Activated B cell treated with CpG ODN at 0.5 μM for 24 hours (primary cell): ENCODE measurements around the gene CENPP. TPM values are rescaled to one million over a fixed set of nuclear protein-coding genes. Genes with fewer than 3 reads are reported as not detected.

Source experiments
- ATAC-seq: fragments of 200-7000 bp; cut with Tn5 transposase; one replicate; pipeline ENCODE4 v1.10.0; 2021; ENCODE audit warnings: low read depth, mild to moderate bottlenecking, moderate library complexity
- CTCF ChIA-PET: fragments of 350-600 bp; sonication (Branson Sonifier 250); formaldehyde crosslinking; loops from one replicate; lab custom pipeline; 2021; ENCODE audit warnings: antibody characterized with exemption; lab: Charles Lee
- POLR2A ChIA-PET: fragments of 350-600 bp; sonication (Branson Sonifier 250); formaldehyde crosslinking; loops from one replicate; lab custom pipeline; 2021; ENCODE audit warnings: antibody characterized with exemption; lab: Charles Lee
- DNase-seq: peaks from one replicate; pipeline ENCODE4 v3.0.0; 2022
- H3K27ac Mint-ChIP-seq: one replicate; pipeline ENCODE4 v1.8.0; 2020; ENCODE audit warnings: mixed read lengths
- H3K27me3 Mint-ChIP-seq: one replicate; pipeline ENCODE4 v1.8.0; 2021; ENCODE audit warnings: mixed read lengths
- H3K36me3 Mint-ChIP-seq: one replicate; pipeline ENCODE4 v1.8.0; 2021; ENCODE audit warnings: low read depth, mixed read lengths
- H3K4me1 Mint-ChIP-seq: one replicate; pipeline ENCODE4 v1.8.0; 2021; ENCODE audit warnings: mixed read lengths
- H3K4me3 Mint-ChIP-seq: one replicate; pipeline ENCODE4 v1.8.0; 2020; ENCODE audit warnings: mild to moderate bottlenecking, mixed read lengths
- H3K9me3 Mint-ChIP-seq: one replicate; pipeline ENCODE4 v1.8.0; 2020; ENCODE audit warnings: mixed read lengths
- intact Hi-C: fragments of 100-400 bp; cut with micrococcal nuclease; formaldehyde crosslinking; loops from one replicate; pipeline ENCODE4 v1.15.1; 2024
- total RNA-seq: library from RNA; stranded (reverse); gene quantifications from 2 replicates; pipeline ENCODE4 v1.2.3, GENCODE V29; 2022
- TF ChIP-seq, protein P1 (sequence below): fragments of 200-600 bp; IDR thresholded peaks from one replicate; pipeline ENCODE4 v1.8.0; 2022; ENCODE audit warnings: antibody characterized with exemption, mild to moderate bottlenecking

The CENPP gene
- total RNA-seq, 1 donor from 2014 or later: 5.7 TPM

DNA sequence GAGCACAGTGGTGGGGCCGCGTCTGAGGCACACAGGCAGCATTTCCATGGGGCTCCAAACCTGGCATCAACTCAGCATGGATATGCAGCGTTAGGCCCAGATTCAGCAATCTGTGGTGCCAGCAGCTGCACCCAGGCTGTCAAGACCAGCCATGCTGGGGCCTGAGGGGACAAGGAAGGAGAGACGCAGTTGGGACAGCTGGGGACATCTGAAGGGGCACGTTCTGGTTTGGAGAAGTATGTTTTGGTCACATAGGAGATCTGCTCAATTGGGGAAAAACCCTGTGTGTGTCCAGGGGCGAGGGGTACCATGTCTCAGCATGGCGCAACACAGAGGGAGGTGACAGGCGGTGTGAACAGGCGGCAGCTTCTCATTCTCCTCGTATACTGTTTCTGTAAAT lies 276.7 kb downstream of the CENPP start:
- H3K4me3 Mint-ChIP-seq: no peak overlapping the region
- no peak for DNase-seq
- CTCF ChIA-PET: no interaction called here
- POLR2A ChIA-PET: no interaction called here
- no peaks in the 10 kb centered on the region for H3K4me1 Mint-ChIP-seq
- no peak for ATAC-seq
- intact Hi-C loops: no loop called here
- no peaks in the 10 kb centered on the region for H3K27me3 Mint-ChIP-seq
- H3K36me3 Mint-ChIP-seq: peaks cover 6% of the 10 kb centered on the region
- TF ChIP-seq, protein P1, sequence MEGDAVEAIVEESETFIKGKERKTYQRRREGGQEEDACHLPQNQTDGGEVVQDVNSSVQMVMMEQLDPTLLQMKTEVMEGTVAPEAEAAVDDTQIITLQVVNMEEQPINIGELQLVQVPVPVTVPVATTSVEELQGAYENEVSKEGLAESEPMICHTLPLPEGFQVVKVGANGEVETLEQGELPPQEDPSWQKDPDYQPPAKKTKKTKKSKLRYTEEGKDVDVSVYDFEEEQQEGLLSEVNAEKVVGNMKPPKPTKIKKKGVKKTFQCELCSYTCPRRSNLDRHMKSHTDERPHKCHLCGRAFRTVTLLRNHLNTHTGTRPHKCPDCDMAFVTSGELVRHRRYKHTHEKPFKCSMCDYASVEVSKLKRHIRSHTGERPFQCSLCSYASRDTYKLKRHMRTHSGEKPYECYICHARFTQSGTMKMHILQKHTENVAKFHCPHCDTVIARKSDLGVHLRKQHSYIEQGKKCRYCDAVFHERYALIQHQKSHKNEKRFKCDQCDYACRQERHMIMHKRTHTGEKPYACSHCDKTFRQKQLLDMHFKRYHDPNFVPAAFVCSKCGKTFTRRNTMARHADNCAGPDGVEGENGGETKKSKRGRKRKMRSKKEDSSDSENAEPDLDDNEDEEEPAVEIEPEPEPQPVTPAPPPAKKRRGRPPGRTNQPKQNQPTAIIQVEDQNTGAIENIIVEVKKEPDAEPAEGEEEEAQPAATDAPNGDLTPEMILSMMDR: no peak
- H3K9me3 Mint-ChIP-seq: peaks cover 11% of the 10 kb centered on the region
- H3K27ac Mint-ChIP-seq: no peak overlapping the region

DNA sequence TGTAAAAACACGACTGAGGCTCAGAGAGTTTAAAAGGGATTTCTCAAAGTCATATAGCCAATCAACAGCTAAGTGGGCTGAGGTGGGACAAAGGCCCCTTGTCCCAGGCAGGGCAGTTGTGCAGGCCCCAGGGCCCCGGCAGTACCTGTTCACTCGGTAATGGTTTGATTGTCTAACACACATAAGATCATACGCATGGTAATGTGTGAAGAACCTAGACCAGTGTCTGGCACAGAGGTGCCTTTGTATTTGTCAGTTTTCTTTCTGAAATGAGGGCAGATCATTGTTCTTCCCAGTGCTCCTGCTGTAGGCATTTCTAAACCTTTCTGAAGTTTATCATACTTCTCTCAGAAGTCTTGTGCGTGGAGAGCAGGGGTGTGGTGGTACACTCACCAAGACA lies 277.3 kb downstream of the CENPP start:
- TF ChIP-seq, protein P1: no peak
- ATAC-seq: no peak
- H3K27me3 Mint-ChIP-seq: no peaks in the 10 kb centered on the region
- ChIA-PET CTCF (no interaction called here), POLR2A (no interaction called here)
- intact Hi-C loops: no loop called here
- no peak for DNase-seq
- no peak overlapping the region for H3K4me3 Mint-ChIP-seq
- peaks cover 11% of the 10 kb centered on the region for H3K9me3 Mint-ChIP-seq
- H3K27ac Mint-ChIP-seq: no peak overlapping the region
- H3K4me1 Mint-ChIP-seq: no peaks in the 10 kb centered on the region
- H3K36me3 Mint-ChIP-seq: peaks cover 6% of the 10 kb centered on the region

DNA sequence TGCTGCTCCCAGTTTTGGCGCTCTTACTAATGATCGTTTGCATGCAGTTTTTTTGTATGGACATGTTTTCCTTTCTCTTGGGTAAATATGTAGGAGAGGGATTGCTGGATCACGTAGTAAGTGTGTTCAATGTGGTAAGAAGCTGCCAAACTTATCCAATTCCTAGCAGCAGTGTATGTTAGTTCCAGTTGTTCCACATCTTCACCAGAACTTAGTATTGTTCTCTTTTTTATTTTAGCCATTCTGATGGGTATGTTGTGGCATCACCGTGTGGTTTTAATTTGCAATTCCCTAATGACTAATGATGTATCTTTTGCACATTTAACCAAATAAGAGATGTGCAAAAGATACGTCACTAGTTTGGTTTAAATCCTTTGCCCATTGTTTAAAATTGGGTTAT lies 278.2 kb downstream of the CENPP start:
- ChIA-PET POLR2A (no interaction called here), CTCF (no interaction called here)
- no peaks in the 10 kb centered on the region for H3K27me3 Mint-ChIP-seq
- H3K4me1 Mint-ChIP-seq: no peaks in the 10 kb centered on the region
- no peak overlapping the region for H3K4me3 Mint-ChIP-seq
- no peak overlapping the region for H3K27ac Mint-ChIP-seq
- TF ChIP-seq, protein P1: no peak
- ATAC-seq (no peak), DNase-seq (no peak)
- H3K9me3 Mint-ChIP-seq: peaks cover 11% of the 10 kb centered on the region
- H3K36me3 Mint-ChIP-seq: peaks cover 6% of the 10 kb centered on the region
- intact Hi-C loops: no loop called here

DNA sequence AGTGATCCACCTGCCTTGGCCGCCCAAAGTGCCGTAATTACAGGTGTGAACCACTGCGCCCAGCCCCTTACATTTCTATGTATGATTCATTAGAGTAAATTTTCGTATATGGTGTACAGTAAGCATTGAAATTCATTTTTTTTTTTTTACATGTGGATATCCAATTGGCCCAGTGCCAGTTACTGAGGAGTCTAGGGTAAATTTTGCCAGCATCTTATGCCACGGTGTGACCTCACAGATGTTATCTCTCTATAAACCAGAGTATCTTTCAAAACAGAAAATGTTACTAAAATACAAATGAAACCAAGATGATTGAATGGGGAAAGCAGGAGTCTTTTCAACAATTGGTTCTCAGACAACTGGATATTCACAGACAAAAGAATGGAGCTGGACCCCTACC lies 279.5 kb downstream of the CENPP start:
- H3K4me3 Mint-ChIP-seq: no peak overlapping the region
- ChIA-PET POLR2A (no interaction called here), CTCF (no interaction called here)
- H3K27me3 Mint-ChIP-seq: no peaks in the 10 kb centered on the region
- no peak for ATAC-seq
- no peak for DNase-seq
- TF ChIP-seq, protein P1: no peak
- no peak overlapping the region for H3K27ac Mint-ChIP-seq
- intact Hi-C loops: no loop called here
- H3K36me3 Mint-ChIP-seq: peaks cover 6% of the 10 kb centered on the region
- no peaks in the 10 kb centered on the region for H3K4me1 Mint-ChIP-seq
- peaks cover 11% of the 10 kb centered on the region for H3K9me3 Mint-ChIP-seq

DNA sequence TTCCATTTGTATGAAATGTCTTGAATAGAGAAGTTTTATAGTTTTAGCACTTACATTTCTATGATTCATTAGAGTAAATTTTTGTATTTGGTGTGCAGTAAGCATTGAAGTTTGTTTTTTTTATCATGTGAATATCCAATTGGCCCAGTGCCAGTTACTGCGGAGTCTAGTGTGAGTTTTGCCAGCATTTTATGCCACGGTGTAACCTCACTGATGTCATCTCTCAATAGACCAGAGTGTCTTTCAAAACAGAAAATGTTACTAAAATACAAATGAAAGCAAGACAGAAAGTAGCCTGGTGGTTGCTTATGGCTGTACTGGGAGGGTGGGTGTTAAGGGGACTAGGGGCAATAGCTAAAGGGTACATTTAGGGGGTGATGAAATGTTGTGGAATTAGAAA lies 281.3 kb downstream of the CENPP start:
- ChIA-PET CTCF (interaction anchor here (1.1 kb wide), 1 partner anchor 466 kb away, joined by 3 read pairs; no protein-coding TSS in a partner anchor), POLR2A (no interaction called here)
- no peak overlapping the region for H3K4me3 Mint-ChIP-seq
- intact Hi-C loops: no loop called here
- DNase-seq (no peak), ATAC-seq (no peak)
- no peak overlapping the region for H3K27ac Mint-ChIP-seq
- no peaks in the 10 kb centered on the region for H3K4me1 Mint-ChIP-seq
- H3K9me3 Mint-ChIP-seq: peaks cover 11% of the 10 kb centered on the region
- H3K36me3 Mint-ChIP-seq: peaks cover 18% of the 10 kb centered on the region
- TF ChIP-seq, protein P1: no peak
- H3K27me3 Mint-ChIP-seq: no peaks in the 10 kb centered on the region
